ENCODE results near the gene POP5. TPM values are rescaled to one million over a fixed set of nuclear protein-coding genes. Genes with fewer than 3 reads are reported as not detected.

POP5 gene
- total RNA-seq, 1 experiment from 2014 or later: 64.0 TPM

DNA sequence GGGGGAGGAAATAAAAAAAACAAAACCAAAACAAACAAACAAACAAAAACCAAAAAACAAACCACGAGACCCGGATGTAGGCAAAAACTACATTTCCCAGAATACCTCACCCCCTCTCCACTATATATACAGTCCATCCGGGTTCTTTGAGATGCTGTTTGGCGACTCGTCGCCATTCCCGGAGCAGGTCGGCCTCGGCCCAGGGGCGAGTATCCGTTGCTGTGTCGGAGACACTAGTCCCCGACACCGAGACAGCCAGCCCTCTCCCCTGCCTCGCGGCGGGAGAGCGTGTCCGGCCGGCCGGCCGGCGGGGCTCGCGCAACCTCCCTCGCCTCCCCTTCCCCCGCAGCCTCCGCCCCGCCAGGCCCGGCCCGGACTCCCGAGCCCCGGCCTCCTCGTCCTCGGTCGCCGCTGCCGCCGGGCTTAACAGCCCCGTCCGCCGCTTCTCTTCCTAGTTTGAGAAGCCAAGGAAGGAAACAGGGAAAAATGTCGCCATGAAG is 46.9 kb downstream of the POP5 start, which contains the start of gene RNF10:
Gene RNF10 (plus strand): TSS at position 154 of the 500 bp plus-strand sequence. CDS start 456 bp downstream, outside the sequence.
- Histone ChIP-seq H4K91ac (ENCODE audit: insufficient read length, low read depth, low read length) (no peak within 1 kb of the TSS), H3K79me1 (ENCODE audit: insufficient read depth, low read depth, low read length, poor library complexity, severe bottlenecking) (no peaks in the 10 kb centered on the region), H4K20me1 (ENCODE audit: control insufficient read depth, insufficient read depth, insufficient read length) (peaks cover under 1% of the 10 kb centered on the region), H4K8ac (replicated peaks; ENCODE audit: insufficient read length, low read depth, low read length) (no peak within 1 kb of the TSS), H3K23ac (ENCODE audit: insufficient read length, low read depth, low read length) (no peak within 1 kb of the TSS), H3K27me3 (ENCODE audit: insufficient read depth, low read length) (no peaks in the 10 kb centered on the region), H3K4ac (ENCODE audit: low read depth, low read length) (no peak within 1 kb of the TSS), H2AK5ac (ENCODE audit: insufficient read length, low read length) (no peak within 1 kb of the TSS), H2BK120ac (ENCODE audit: low read depth, low read length, poor library complexity, severe bottlenecking) (no peak within 1 kb of the TSS), H3K4me2 (ENCODE audit: insufficient read depth, insufficient read length, low read length) (peak within 1 kb of the TSS; percentile 79), H2AFZ (ENCODE audit: low read length) (peak within 1 kb of the TSS; percentile 83), H3K9me3 (ENCODE audit: control insufficient read depth, low read depth, low read length) (no peaks in the 10 kb centered on the region), H3T11ph (ENCODE audit: low read length) (no peak within 1 kb of the TSS), H3K9ac (ENCODE audit: extremely low read depth, insufficient read length, low read length) (peak within 1 kb of the TSS; percentile 53), H2BK15ac (ENCODE audit: low read depth, low read length) (no peak within 1 kb of the TSS), H3K4me1 (ENCODE audit: insufficient read depth, low read length) (no peaks in the 10 kb centered on the region), H3K18ac (ENCODE audit: insufficient read length, low read depth, low read length) (peak within 1 kb of the TSS; percentile 27), H3K79me2 (ENCODE audit: insufficient read depth, low read length) (peaks cover 34% of the 10 kb centered on the region; the same call in 1 of the 2 replicates), H4K5ac (ENCODE audit: insufficient read length, low read depth, low read length) (no peak within 1 kb of the TSS), H3K56ac (ENCODE audit: insufficient read length, low read depth, low read length) (no peak within 1 kb of the TSS), H2BK20ac (ENCODE audit: low read depth, low read length, poor library complexity, severe bottlenecking) (no peak within 1 kb of the TSS), H3K23me2 (ENCODE audit: insufficient read length, low read depth, low read length, poor library complexity, severe bottlenecking) (peaks cover 11% of the 10 kb centered on the region), H3K14ac (ENCODE audit: insufficient read depth, low read length) (peak within 1 kb of the TSS; percentile 70), H2BK12ac (ENCODE audit: insufficient read length, low read depth, low read length) (no peak within 1 kb of the TSS), H3K27ac (ENCODE audit: insufficient read length, low read depth, low read length) (no peak within 1 kb of the TSS), H2BK5ac (ENCODE audit: insufficient read length, low read length) (no peak within 1 kb of the TSS)
- H3K36me3 Mint-ChIP-seq (ENCODE audit: insufficient read depth in 1 of 3, low read depth in 3 of 3): peaks cover 7 to 16% (median 12%) of the 10 kb centered on the region in 3 experiments; a peak in 6 of 7 replicates
- peak within 1 kb of the TSS; percentile 40 to 95 (median 91); a peak in 5 of 7 replicates for H3K27ac Mint-ChIP-seq
- no peaks in the 10 kb centered on the region for H3K9me3 Mint-ChIP-seq
- TF ChIP-seq, protein P1, sequence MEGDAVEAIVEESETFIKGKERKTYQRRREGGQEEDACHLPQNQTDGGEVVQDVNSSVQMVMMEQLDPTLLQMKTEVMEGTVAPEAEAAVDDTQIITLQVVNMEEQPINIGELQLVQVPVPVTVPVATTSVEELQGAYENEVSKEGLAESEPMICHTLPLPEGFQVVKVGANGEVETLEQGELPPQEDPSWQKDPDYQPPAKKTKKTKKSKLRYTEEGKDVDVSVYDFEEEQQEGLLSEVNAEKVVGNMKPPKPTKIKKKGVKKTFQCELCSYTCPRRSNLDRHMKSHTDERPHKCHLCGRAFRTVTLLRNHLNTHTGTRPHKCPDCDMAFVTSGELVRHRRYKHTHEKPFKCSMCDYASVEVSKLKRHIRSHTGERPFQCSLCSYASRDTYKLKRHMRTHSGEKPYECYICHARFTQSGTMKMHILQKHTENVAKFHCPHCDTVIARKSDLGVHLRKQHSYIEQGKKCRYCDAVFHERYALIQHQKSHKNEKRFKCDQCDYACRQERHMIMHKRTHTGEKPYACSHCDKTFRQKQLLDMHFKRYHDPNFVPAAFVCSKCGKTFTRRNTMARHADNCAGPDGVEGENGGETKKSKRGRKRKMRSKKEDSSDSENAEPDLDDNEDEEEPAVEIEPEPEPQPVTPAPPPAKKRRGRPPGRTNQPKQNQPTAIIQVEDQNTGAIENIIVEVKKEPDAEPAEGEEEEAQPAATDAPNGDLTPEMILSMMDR (conservative IDR thresholded peaks at IDR 0.05): no peak
- H3K27me3 Mint-ChIP-seq (ENCODE audit: low read depth): no peaks in the 10 kb centered on the region
- peak; percentile 86 for DNase-seq
- peaks cover 27 to 42% of the 10 kb centered on the region in 2 experiments for H3K4me1 Mint-ChIP-seq
- peak within 1 kb of the TSS; percentile 94 to 95 for H3K4me3 Mint-ChIP-seq
- WGBS (ENCODE audit: extremely low coverage, insufficient read length, low lambda C conversion rate): no CpG with 5 or more reads among the region's 43 CpGs

Data from H9 (cell line).